Myocyte (in vitro differentiated cells): Measurements from ENCODE around the gene P2RY12. TPM values are rescaled to one million over a fixed set of nuclear protein-coding genes. Genes with fewer than 3 reads are reported as not detected.
A peak's percentile ranks its signal among the peaks of the same experiment; 100 is the strongest.

ENCODE experiments used
- DNase-seq: peaks from one replicate; pipeline ENCODE4 v3.0.0-alpha.2; 2012; ENCODE audit warnings: low read depth
- total RNA-seq: library from RNA; depleted of rRNA; stranded (reverse); fragments of >200 nt; gene quantifications from 2 replicates; pipeline ENCODE4 v1.2.3, GENCODE V29; 2014

P2RY12 gene
- total RNA-seq, 1 donor from 2014 or later: not detected

- no peak for DNase-seq
Observed at GRCh38 chr3:151307583-151308488, 76.7 kb downstream of the P2RY12 start.

- no peak for DNase-seq
Observed at GRCh38 chr3:151307131-151307530, 77.4 kb downstream of the P2RY12 start.

- DNase-seq: no peak
Observed at GRCh38 chr3:151306168-151306810, 78.3 kb downstream of the P2RY12 start.

GRCh38 chr3:151305775-151306151 is 78.8 kb downstream of the P2RY12 start:
- no peak for DNase-seq

DNA sequence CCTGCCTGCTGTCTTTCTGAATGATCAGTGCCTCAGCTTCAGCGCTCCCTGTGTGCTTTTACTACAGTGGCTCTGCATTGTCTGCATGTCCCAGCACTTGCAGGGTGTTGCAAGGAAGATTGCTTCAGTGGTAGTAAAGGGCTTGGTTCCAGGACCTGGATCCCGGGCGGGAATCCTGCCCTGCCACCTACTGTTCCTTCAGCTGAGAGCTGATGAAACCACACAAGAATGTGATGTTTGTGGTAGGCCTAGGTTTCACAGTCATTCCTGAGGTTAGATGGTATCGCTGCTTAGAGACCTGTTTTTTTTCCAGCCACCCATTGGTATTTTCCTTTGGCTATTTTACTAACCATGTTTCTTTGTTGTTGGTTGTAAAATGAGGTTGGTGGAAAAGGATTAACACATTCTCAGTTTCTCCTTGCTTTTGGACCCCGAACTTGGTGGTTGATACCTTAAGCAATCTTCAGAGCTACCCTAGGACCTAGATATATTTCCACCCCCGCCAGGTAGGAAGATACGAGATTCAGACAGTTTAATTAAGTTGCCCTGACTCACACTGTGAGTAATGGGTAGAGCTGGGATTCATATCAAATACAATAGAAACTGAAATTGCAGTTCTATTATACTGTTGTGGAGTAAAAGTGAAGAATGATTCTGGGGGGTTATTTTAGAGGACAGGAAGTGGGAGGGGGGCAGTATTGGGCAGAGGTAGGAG is 79.3 kb downstream of the P2RY12 start:
- peak; percentile 69 for DNase-seq

GRCh38 chr3:151303751-151304150 is 80.8 kb downstream of the P2RY12 start:
- no peak for DNase-seq

DNA sequence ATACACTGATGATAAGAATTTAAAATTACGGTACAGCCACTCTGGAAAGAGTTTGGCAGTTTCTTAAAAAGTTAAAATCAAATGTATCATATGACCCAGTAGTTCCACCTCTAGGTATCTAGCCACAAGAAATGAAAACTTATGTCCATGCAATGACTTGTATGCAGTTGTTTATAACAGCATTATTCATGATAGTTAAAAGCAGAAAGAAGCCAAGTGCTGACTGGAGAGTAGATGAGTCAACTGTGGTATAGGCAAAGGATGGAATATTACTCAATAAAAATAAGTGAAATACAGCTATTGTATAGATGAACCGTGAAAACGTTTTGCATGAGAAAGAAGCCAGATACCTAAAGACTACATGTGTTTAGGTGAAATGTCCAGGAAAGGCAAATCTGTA is 82.8 kb downstream of the P2RY12 start:
- DNase-seq: no peak

DNA sequence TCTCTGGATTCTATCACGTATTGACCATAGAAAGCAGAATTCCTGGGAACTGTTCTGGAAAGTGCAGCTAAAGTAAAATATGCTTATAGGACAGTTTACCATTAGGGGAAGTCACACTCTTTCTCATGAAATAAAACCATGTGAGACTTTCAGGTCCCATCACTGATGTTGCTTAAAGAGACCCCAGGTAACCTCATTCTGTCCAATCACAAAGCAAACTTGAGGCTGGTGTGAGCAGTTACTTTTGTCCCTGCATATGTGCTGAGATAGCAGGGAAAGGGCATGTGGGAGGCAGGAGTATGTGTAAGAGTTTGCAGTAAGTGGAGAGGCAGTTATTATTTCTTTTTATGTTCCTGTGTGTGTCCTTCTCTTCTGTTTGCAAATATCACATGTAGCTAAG is 84.0 kb downstream of the P2RY12 start:
- DNase-seq: no peak

DNA sequence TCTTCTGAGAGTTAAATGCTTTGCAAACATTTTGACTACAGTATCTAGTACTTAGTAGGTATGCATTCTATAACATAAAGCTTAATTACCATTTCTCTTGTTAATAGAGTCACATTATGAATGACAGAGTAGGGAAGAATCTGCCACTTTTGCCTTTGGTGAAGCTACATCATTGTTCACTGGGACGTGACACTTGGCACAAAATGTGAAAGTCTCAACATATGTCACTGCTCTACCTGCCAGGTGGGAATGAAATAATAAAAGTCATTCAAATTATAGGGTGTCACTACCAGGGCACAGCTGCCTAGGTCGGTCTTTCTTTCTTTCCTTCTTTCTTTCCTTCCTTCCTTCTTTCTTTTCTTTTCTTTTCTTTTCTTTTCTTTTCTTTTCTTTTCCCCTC is 85.5 kb downstream of the P2RY12 start:
- DNase-seq: no peak

GRCh38 chr3:151297429-151297828 is 87.1 kb downstream of the P2RY12 start:
- no peak for DNase-seq

DNA sequence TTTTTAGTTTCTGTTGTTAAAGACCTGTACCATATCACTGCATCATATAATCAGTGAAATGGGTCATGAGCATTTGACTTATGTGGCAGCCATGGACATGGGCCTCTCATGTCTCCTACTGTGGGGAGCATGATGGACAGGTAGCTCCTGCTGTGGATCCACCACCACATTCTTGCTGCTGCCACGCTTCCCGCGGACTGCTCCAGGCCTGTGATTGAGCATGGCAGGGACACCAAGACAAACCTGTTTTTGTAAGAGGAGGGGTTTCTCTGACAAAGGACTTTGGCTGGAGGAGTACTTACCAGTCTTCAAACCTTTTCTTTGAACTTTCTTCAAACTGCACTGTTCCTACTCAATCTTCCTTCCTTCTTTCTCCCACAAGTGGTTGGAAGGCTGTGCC is 88.3 kb downstream of the P2RY12 start:
- no peak for DNase-seq

GRCh38 chr3:151293127-151293526 is 91.4 kb downstream of the P2RY12 start:
- no peak for DNase-seq

DNA sequence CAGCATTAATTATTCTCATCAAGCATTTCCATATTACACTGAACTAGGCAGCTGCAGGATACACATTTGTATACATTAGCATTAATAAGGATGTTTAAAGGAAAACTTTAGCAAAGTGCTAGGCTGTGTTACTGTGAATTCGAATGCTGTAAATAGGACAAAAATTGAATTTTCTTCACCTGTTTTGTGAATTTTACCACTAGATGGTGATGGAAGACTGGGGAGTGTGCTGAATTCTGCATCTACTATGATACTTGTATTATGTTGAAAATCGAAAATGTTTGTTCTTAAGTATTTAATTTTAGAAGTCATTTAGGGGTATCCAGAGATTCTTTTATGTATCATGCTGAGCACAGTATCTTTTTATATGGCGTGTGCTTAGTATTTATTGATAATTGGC is 93.9 kb downstream of the P2RY12 start:
- DNase-seq: peak; percentile 17

- DNase-seq: no peak
Observed at GRCh38 chr3:151289445-151289844, 95.1 kb downstream of the P2RY12 start.

Other genes with a start within 250 kb of the P2RY12 start
- not detected in 2 replicates for gene GPR171, start 181.5 kb downstream of the P2RY12 start, total RNA-seq
- gene P2RY14, start 106.2 kb downstream of the P2RY12 start, total RNA-seq: not detected in 2 replicates
- gene GPR87, start 67.9 kb downstream of the P2RY12 start, total RNA-seq: not detected in 2 replicates
- not detected in 2 replicates for gene P2RY13, start 55.2 kb downstream of the P2RY12 start, total RNA-seq
- 0.13 and 0.26 TPM in 2 replicates for gene IGSF10, start 76.3 kb upstream of the P2RY12 start, total RNA-seq